ENCODE measurements around the gene KCNJ18.
"Not testable (repeated sequence)": the region's sequence is repeated elsewhere in the genome, so short reads cannot be mapped to it uniquely, and the experiment has no call there.

KCNJ18 gene

DNA sequence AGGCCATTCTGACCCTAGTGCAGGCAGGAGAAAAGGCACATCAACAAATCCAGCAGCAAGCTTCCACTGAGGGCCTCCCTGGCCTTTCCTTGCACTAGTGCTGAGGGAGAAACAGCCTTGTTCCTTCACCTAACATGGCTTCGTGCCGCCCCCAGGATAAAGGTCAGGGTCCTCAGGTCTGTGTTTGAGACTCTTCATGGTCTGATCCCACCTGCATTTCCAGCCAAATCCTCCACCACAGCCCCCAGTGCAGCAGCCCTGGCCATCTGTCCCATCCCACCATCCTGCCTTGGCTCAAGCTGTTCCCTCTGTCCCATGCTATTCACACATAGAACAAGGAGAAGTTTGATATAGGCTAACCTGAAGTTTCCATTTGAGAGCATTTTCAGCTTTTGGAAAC, 20.9 kb upstream of the KCNJ18 start:
- DNase-seq (ENCODE audit: low read depth) = not testable (repeated sequence)

DNA sequence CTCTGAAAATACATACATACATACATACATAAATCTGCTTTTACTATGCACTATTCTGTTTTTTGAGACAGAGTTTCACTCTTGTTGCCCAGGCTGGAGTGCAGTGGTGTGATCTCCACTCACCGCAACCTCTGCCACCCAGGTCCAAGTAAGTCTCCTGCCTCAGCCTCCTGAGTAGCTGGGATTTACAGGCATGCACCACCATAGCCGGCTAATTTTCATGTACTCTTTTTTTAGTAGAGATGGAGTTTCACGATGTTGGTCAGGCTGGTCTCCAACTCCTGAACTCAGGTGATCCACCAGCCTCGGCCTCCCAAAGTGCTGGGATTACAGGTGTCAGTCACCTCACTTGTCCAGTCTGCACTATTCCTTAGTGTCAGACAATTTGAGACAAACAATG, 20.5 kb upstream of the KCNJ18 start:
- DNase-seq (ENCODE audit: low read depth) = not testable (repeated sequence)

DNA sequence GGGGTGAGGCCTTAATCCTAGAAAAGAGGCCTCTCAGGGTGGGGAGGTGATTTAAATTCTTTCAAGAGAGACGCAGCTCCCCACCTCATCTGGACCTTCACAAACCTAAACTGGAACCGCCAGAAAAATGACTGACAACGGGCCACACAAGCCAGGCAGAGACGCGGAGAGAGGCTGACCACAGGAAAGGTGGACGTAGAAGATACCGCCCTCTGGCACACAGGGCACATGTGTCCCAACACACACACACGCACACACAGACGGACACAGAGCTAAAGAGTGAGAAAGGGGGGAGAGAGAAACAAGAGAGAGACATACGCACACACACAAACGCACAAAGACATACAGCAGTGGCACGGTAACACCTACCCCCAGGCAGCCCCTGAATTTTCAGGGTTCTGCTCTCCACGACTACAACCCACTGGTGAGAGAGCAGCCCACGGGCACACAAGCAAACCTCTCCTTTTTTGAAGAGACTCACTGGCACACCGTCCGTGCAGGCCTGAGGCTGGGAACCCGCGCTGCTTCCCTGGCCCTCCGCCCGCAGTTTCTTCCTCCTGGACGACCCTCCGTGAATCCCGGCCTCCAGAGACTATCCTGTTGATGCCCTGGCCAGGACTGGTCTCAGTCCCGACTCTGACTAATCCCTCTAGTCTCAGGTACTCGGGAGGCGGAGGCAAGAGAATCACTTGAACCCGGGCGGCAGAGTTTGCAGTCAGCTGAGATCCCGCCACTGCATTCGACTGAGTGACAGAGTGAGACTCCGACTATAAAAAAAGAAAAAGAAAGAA, 18.7 kb upstream of the KCNJ18 start:
- DNase-seq (ENCODE audit: low read depth) = not testable (repeated sequence)

- no peak for DNase-seq (ENCODE audit: low read depth)
These were observed 18.0 kb upstream of the KCNJ18 start for GRCh38 chr17:21674242-21674731.

DNA sequence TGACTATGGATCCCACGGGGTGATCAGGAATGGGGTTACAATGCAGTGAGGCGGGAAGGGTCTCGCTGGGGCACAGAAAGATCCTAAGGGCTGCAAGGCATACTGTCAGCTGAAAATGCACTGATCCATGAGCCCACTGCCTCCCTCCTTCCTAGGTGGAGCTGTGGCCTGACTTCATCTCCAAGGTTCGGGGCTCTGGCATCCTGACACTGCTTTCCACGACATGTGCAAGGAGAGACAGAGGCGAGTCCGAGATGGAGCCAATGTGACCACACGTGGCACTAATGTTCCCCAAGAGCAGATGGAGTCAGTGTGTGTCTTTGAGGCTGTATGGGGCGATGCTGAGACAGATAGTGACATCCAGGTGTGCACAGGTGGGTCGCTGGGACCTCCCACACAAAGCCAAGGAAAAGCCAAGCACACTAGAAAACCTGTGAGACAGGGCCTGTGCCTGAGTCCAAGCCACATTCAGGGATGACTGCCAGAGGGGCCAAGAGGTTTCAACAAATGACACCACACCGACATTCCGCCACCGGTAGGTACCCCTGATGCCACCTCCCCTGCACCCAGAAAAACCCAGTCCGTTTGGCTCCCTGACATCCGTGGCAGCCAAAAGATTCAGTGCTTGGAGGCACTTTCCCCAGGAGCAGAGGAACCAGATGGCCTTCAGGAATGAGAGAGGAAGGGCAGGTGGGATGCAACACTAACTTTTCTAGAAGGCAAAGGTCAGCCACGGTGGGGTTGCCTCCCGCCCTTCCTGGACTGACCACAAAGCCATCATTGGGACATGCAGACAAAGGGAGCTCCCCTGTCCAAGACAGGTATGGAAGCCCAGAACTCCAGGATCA, 17.2 kb upstream of the KCNJ18 start:
- DNase-seq (ENCODE audit: low read depth) = not testable (repeated sequence)

- DNase-seq (ENCODE audit: low read depth) = not testable (repeated sequence)
These were observed 16.6 kb upstream of the KCNJ18 start for GRCh38 chr17:21675739-21676130.

GRCh38 chr17:21676281-21677111, 15.8 kb upstream of the KCNJ18 start:
- DNase-seq (ENCODE audit: low read depth) = no peak

- no peak for DNase-seq (ENCODE audit: low read depth)
These were observed 15.0 kb upstream of the KCNJ18 start for GRCh38 chr17:21677126-21677910.

DNA sequence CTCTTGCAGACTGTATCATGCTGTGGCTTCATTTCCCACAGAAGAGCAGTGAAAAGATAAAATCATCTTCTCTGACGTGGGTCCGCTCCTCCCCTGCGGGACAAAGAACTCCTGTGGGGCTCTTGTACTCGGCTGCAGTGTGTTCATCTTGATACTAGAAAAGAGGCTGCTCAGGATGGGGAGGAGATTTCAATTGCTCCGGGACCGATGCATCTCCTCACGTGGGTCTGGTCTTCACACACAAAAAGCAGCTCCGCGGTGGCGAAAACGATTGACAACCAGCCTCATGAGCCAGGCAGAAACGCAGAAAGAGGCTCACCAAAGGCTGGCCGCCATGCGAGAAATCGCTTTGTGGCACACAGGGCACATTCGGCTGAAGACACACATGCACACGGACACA, 14.4 kb upstream of the KCNJ18 start:
- no peak for DNase-seq (ENCODE audit: low read depth)

GRCh38 chr17:21678393-21679081, 13.8 kb upstream of the KCNJ18 start:
- DNase-seq (ENCODE audit: low read depth) = no peak

DNA sequence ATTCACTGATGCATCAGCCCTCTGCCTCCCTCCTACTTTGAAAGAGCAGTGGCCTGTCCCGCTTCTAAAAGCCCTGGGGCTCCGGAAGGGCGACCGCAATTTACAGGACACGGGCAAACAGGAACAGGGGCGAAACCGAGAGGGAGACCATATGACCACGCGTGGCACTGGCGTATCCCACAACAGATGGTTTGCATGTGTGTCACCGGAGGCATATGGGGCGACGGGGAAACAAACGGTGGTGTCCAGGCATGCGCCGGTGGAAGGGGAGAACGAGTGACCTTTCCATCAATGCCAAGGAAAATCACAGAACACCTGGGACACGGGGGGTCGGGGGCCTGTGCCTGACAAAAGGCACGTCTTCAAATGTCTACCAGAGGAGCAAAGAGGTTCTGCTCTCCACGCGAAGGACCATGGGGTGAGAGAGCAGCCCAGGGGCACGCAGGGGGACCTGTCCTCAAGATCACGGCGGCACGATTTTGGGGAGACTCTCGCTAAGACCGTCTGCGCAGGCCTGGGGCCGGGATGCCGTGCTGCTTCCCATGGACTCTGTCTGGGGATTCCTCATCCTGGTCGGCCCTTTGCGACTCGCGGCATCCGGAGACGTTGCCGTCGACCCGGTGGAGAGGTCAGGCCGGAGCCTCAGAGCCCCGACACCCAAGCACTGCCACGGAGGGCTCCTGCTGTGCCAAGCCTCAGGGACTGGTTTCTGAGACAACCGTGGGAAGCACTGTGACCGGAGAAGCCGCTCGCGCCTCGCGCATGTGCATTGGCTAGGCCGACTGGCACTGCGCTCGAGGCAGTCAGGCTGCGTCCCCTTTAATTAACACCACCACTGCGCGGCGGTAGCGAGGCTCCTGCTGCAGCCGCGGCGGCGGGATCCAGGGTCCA, 12.8 kb upstream of the KCNJ18 start:
- no peak for DNase-seq (ENCODE audit: low read depth)

DNA sequence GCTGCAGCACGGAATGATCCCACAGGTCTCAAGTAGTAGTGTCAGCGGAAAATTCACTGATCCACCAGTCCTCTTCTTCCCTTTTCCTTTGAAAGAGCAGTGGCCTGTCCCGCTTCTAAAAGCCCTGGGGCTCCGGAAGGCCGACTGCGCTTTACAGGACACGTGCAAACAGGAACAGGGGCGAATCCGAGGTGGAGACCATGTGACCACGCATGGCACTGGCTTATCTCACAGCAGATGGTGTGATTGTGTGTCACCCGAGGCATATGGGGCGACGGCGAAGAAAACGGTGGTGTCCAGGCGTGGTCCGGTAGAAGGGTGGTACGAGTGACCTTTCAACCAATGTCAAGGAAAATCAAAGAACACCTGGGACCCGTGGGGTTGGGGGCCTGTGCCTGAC, 12.0 kb upstream of the KCNJ18 start:
- no peak for DNase-seq (ENCODE audit: low read depth)

GRCh38 chr17:21680850-21681351, 11.4 kb upstream of the KCNJ18 start:
- DNase-seq (ENCODE audit: low read depth) = not testable (repeated sequence)

- not testable (repeated sequence) for DNase-seq (ENCODE audit: low read depth)
These were observed 10.7 kb upstream of the KCNJ18 start for GRCh38 chr17:21681576-21681975.

DNA sequence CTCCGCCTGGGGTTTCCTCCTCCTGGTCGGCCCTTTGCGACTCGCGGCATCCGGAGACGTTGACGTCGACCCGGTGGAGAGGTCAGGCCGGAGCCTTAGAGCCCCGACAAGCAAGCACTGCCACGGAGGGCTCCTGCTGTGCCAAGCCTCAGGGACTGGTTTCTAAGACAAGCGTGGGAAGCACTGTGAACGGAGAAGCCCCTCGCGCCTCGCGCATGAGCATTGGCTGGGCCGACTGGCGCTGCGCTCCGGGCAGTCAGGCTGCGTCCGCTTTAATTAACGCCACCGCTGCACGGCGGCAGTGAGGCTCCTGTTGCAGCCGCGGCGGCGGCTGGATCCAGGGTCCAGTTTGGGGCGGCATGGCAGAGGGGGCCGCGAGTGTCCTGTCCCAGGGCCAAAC, 10.2 kb upstream of the KCNJ18 start:
- DNase-seq (ENCODE audit: low read depth) = not testable (repeated sequence)

GRCh38 chr17:21683142-21683712, 9.1 kb upstream of the KCNJ18 start:
- not testable (repeated sequence) for DNase-seq (ENCODE audit: low read depth)

DNA sequence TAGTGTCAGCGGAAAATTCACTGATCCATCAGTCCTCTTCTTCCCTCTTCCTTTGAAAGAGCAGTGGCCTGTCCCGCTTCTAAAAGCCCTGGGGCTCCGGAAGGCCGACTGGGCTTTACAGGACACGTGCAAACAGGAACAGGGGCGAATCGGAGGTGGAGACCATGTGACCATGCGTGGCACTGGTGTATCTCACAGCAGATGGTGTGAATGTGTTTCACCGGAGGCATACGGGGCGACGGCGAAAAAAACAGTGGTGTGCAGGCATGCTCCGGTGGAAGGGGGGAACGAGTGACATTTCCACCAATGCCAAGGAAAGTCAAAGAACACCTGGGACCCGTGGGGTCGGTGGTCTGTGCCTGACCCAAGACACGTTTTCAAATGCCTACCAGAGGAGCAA, 8.4 kb upstream of the KCNJ18 start:
- not testable (repeated sequence) for DNase-seq (ENCODE audit: low read depth)

DNA sequence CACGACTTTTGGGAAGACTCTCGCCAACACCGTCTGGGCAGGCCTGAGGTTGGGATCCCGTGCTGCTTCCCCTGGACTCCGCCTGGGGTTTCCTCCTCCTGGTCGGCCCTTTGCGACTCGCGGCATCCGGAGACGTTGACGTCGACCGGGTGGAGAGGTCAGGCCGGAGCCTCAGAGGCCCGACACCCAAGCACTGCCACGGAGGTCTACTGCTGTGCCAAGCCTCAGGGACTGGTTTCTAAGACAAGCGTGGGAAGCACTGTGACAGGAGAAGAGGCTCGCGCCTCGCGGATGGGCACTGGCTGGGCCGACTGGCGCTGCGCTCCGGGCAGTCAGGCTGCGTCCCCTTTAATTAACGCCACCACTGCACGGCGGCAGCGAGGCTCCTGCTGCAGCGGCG, 7.9 kb upstream of the KCNJ18 start:
- not testable (repeated sequence) for DNase-seq (ENCODE audit: low read depth)

Measured in stimulated activated CD8-positive, alpha-beta memory T cell treated with anti-CD3 and anti-CD28 coated beads, Interleukin-15, amount 100 ng/mL, for 24 hours (primary cell).